Measurements from ENCODE around the gene AVPR1B. TPM values are rescaled to one million over a fixed set of nuclear protein-coding genes. Genes with fewer than 3 reads are reported as not detected.

The AVPR1B gene
- total RNA-seq, 1 donor from 2014 or later = not detected

DNA sequence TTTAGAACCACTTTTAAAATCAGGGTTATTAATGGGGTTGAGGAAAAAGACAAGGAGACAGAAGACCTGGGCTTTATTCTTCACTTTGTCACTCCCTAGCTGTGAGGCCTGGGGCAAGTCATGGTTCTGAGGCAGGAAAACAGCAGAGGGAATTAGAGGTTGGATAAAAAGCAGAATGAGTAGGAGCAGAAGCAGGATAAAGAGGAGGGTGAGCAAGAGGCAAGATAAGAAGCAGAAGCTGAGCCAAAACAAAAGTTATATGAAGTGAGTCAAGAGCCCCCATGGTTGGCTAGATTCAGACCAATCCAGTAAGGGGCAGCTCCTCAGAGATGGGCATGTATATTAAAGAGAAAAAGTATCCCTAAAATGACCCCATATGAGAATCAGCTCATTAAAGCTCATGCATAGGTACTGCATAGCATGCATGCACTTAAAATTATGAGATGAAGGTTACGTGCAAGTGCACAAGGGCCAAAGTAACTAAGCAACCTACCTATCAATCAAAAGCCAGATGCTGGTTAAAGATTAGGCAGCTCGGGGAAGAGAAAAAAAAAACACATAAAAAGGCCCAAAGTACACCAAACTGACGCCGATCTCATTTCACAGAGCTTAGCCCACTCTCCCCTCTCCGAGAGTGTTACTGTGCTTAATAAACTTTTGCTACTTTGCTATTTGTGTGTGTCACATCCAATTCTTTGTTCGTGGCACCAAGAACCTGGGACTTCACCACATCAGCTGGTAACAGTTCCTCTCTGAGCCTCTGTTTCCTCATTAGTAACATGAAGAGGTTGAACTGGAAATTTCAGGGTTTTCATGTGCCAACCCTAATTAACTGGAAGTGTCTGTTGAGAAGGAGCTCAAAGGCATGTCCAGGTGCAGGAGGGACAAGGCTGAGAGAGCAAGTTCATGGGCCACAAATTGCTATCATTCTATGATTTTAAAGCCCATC is 2.2 kb downstream of the AVPR1B start:
- DNase-seq (ENCODE audit: extremely low read depth, low read depth, low spot score) = no peak

- no peak for DNase-seq (ENCODE audit: extremely low read depth, low read depth, low spot score)
These were observed 4.4 kb downstream of the AVPR1B start for GRCh38 chr1:206112600-206113301.

GRCh38 chr1:206111271-206111927 is 5.8 kb downstream of the AVPR1B start:
- no peak for DNase-seq (ENCODE audit: extremely low read depth, low read depth, low spot score)

DNA sequence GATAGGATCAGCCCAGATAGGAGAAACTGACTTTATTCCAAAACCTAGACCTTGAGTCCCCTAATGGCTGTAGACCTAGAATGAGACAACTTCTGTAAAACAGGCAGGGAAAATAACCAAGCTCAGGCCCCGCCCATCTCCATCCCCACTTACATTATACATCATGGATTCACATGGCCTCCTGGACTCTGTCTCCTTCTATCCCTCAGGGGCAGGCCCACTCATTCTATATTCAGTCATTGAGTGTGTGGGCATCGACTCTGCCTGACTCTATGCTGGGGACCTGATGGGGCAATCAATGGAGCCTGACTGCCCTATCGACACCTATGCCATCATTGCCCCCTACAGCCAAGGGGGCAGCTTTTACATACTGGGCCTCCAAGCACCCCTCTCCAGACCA is 6.4 kb downstream of the AVPR1B start:
- DNase-seq (ENCODE audit: extremely low read depth, low read depth, low spot score) = no peak

- no peak for DNase-seq (ENCODE audit: extremely low read depth, low read depth, low spot score)
These were observed 7.0 kb downstream of the AVPR1B start for GRCh38 chr1:206110161-206110560.

DNA sequence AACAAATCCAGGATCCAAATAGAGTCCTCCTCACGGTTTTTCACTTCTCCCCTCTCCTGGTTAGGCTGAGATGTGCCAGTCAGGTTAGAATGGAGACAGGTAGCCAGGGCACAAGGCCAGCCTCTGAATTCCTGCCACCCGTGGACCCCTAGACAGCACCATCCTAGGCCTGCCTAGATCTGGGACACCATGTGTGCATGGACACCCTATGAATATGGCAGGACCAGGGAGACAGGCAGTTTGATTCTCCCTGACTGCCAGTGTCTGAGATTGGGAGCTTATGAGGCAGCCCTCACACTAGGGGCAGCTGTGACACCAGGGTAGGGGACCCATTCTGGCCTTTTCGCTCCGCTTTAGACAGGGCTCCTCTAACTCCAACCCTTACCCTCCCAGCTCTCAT is 7.5 kb downstream of the AVPR1B start:
- no peak for DNase-seq (ENCODE audit: extremely low read depth, low read depth, low spot score)

DNA sequence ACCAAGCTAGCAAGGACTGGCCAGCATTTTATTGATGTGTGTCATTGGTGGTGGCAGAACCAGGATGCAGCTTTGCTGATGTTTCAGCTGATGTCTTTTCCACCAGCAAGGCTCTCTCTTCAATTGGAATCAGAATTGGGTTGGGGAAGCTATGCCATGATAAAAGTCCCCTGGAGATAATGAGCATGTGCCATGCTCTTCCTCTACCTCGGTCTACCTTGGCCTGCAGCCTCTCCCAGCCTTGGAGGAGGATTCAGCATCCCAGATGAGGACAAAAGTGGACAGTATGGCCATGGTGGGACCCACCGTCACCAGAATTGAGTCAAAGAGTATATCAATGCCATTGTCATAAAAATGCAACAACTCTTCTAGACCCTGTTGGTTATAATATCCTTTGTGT is 8.6 kb downstream of the AVPR1B start:
- DNase-seq (ENCODE audit: extremely low read depth, low read depth, low spot score) = no peak

GRCh38 chr1:206107168-206107544 is 10.0 kb downstream of the AVPR1B start:
- DNase-seq (ENCODE audit: extremely low read depth, low read depth, low spot score) = no peak

DNA sequence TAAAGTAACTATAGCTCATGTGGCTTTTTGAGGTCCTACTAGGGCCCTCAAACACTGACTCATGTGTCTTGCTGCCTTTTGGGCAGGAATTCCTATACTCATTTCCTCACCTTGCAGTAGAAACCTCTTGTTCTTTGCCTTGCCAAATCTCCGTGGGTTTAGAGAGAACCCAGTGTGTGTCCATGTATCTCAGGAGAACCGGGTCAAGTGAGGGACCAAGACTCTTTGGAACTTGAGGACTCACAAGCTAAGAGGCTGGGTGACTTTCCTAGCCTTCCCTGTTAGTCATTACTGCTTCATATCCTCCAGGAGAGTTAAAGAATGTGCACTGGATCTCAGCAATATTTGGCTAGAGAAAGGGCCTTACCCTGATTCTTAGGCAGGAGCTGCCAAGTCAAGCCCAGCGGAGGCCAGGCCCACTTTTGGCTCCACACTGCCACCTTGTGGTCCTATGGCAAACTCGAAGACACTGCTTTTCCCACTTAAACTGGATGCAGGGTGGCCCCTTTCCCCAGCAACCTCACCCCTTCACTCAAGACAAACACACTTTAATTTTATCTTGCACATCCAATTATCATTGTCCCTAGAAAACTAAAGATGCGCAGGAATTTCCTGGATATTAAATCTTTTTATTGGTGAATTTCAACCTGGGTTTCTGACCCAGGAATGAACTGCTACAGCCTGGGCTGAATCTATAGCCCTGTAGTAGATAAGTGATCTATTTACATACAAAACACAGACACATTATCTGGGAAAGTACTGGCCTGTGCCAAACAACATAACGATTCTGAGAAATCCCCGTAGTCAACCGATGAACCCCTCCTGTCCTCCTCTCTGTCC is 10.6 kb downstream of the AVPR1B start:
- peak; percentile 44 for DNase-seq (ENCODE audit: extremely low read depth, low read depth, low spot score)

GRCh38 chr1:206105464-206105995 is 11.7 kb downstream of the AVPR1B start:
- DNase-seq (ENCODE audit: extremely low read depth, low read depth, low spot score) = no peak

GRCh38 chr1:206103979-206104378 is 13.2 kb downstream of the AVPR1B start:
- no peak for DNase-seq (ENCODE audit: extremely low read depth, low read depth, low spot score)

DNA sequence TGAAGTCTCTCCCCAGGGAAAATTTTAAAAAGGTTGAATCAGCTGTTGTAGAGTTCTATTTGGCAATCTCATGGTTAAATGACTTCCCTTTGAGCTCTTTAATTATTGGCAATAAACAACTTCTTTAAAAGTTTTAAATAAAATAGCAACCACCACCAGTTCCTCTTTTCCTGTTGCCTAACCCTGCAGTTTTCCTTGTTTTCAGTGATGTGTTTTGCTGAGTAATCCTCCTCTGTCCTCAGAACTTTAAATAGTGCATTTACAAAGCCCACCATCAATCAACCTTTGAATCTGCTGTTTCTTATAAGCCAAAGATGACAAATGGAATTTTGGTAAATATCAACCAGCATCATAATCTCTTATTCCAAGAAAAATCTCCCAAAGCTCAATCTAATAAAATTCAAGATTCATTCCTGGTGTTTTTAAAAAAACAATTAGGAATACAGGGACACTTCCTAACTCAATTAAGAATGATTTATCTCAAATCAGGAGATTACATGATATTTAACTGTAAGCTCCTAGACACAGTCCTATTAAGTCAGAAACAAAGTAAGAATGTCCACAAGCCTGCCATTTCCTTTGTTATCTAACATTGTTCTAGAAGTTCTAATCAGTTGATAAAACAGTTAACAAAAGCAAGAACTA is 14.8 kb downstream of the AVPR1B start:
- DNase-seq (ENCODE audit: extremely low read depth, low read depth, low spot score) = no peak

- no peak for DNase-seq (ENCODE audit: extremely low read depth, low read depth, low spot score)
These were observed 15.7 kb downstream of the AVPR1B start for GRCh38 chr1:206101351-206102045.

- no peak for DNase-seq (ENCODE audit: extremely low read depth, low read depth, low spot score)
These were observed 16.9 kb downstream of the AVPR1B start for GRCh38 chr1:206100226-206100815.

DNA sequence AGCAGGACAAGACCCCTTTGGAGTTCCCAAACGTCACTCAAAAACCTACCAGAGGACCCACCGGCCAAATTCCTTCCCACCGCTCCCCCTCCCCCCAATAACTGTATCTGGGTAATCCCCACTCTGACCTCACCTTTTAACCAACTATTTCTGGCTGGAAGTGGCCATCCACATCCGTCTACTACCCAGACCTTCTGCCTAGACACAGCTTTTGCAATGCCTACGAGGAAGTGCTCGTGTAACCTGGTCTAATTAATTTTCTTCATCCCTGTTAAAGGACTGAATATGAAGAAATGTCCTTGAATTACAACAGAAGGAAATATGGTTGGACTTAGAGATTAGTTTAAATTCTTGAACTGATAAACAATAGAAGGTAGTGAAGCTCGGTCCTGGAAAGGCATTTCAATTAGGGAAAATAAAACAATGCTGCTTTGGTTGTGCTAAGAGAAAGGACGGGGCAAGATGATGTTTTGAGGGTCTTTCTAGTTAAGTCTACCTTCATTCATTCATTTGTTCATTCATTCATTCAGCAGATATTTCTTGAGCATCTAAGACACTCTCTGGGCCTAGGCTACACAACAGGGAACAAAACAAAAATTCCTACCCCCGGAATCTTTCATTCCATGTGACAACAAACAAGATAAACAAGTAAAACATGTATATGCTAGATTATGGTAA is 18.8 kb downstream of the AVPR1B start:
- DNase-seq (ENCODE audit: extremely low read depth, low read depth, low spot score) = no peak

DNA sequence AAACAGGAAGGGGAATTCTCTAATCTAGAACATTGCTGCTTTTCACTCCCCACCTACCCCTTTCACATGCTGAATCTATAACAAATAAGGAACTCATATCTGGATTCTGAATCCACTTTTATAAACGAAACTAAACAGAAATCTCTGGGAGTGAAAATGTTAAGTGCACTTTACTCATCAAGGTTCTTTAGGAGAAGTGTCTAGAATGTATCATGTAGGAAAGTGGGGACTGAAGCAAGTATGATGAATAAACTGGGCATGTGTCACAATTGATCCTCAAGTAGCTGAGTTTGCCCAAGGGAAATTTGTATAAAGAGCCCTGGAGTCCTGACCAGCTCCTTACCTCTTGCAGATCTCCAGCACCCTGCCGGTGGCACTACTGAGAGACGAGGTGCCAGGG is 19.8 kb downstream of the AVPR1B start:
- no peak for DNase-seq (ENCODE audit: extremely low read depth, low read depth, low spot score)

GRCh38 chr1:206094024-206094423 is 23.2 kb downstream of the AVPR1B start:
- no peak for DNase-seq (ENCODE audit: extremely low read depth, low read depth, low spot score)

GRCh38 chr1:206089341-206089740 is 27.8 kb downstream of the AVPR1B start:
- DNase-seq (ENCODE audit: extremely low read depth, low read depth, low spot score) = no peak

All from glomerular endothelial cell (primary cell).